GM12891 (cell line): ENCODE results near the gene BACH2.
"Not testable (repeated sequence)": the region's sequence is repeated elsewhere in the genome, so short reads cannot be mapped to it uniquely, and the experiment has no call there.

Experiments
- DNase-seq: peaks from one replicate; pipeline ENCODE4 v3.0.0; 2011; ENCODE audit warnings: low spot score; ENCODE audit not compliant: insufficient read length
- FAIRE-seq: peaks from 2 replicates; lab custom pipeline; 2011; peaks lifted over from hg19 to GRCh38; lab: Jason Lieb, UNC
- PAX5 ChIP-seq: IDR thresholded peaks from 2 replicates; pipeline ENCODE4 v1.6.1; 2011; ENCODE audit warnings: low read length, moderate library complexity, mild to moderate bottlenecking; ENCODE audit not compliant: insufficient read depth, severe bottlenecking
- POLR2A ChIP-seq: IDR thresholded peaks from 2 replicates; pipeline ENCODE4 v1.6.1; 2011; ENCODE audit warnings: low read depth, low read length, control low read depth
- POLR2AphosphoS5 ChIP-seq: IDR thresholded peaks from 2 replicates; pipeline ENCODE4 v1.6.1; 2011; ENCODE audit warnings: low read depth, low read length, control low read depth
- POU2F2 ChIP-seq: IDR thresholded peaks from 2 replicates; pipeline ENCODE4 v1.6.1; 2011; ENCODE audit warnings: low read depth, mild to moderate bottlenecking, control low read depth, low read length, moderate library complexity
- SPI1 ChIP-seq: IDR thresholded peaks from 2 replicates; pipeline ENCODE4 v1.6.1; 2011; ENCODE audit warnings: low read depth, low read length, control low read depth
- TAF1 ChIP-seq: IDR thresholded peaks from 2 replicates; pipeline ENCODE4 v1.6.1; 2011; ENCODE audit warnings: low read depth, low read length, control low read depth

The BACH2 gene

DNA sequence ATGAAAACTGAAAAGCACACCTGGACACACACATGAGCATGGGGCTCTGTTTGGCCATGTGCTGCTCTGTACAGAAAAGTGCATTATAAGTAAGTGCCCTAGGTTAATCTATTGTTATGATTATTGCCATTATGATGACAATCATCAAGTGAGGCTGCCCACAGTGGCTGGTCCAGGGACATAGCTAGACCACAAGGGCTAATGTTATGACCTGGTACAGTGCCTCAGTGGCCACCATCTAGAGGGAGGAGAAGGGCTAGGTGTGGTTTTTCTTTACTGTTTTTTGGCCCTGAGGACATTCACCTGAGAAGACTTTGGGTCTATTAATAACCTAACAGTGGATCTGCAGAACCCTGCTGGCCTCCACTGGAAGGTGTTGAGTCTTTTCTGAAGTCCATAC lies 316.3 kb downstream of the BACH2 start:
- no peak for FAIRE-seq
- DNase-seq = no peak
- TF ChIP-seq PAX5 = no peak
- no peak for TF ChIP-seq TAF1
- no peak for TF ChIP-seq SPI1
- TF ChIP-seq POLR2AphosphoS5 = no peak
- no peak for TF ChIP-seq POU2F2
- TF ChIP-seq POLR2A = no peak

DNA sequence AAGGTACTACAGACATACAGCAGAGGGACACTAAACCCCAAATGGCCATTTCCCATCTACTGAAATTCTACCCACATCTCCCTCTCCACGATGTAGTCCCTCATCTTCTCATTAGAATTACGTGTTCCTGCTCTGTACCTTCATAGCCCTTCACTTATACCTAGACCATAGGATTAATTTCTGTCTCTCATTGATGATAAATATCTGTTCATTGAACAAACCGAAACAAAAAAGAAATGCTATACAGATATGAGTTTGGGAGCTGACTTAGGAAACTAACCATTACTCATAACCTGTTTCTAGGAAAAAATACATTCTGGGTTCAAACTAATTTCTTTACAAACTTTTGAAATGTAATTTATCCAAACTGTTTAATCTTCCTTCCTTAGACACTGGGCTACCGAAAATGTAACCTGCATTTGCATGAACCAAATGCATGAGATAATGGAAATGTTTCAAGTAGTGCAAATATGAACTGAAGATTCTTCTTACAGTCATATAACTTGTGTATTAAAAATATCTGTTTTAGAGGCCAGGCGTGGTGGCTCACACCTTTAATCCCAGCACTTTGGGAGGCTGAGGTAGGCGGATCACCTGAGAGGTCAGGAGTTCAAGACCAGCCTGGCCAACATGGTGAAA lies 317.0 kb downstream of the BACH2 start:
- FAIRE-seq = no peak
- TF ChIP-seq TAF1 (no peak), POU2F2 (no peak), PAX5 (no peak), SPI1 (no peak), POLR2AphosphoS5 (no peak), POLR2A (no peak)
- no peak for DNase-seq

DNA sequence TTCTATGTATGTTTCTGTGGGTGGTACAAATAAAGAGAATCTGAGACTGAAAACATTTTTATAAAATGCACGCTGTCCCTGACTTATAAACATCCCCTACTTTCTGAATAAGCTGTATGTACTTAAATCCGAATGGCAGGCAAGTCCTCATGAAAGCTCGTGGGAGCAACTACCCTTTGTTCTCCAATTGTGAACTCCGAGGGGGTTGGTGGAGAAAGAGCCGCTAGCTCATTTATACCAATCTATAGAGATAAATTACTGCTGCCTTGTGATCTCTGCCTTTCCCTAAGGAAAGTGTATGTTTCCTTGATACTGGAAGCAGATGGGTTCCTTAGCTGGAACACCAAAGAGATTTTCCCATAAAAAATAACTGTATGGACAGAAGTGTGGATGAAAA lies 317.9 kb downstream of the BACH2 start:
- TF ChIP-seq SPI1 (no peak), POLR2A (no peak), PAX5 (no peak), TAF1 (no peak), POU2F2 (no peak), POLR2AphosphoS5 (no peak)
- no peak for FAIRE-seq
- no peak for DNase-seq

DNA sequence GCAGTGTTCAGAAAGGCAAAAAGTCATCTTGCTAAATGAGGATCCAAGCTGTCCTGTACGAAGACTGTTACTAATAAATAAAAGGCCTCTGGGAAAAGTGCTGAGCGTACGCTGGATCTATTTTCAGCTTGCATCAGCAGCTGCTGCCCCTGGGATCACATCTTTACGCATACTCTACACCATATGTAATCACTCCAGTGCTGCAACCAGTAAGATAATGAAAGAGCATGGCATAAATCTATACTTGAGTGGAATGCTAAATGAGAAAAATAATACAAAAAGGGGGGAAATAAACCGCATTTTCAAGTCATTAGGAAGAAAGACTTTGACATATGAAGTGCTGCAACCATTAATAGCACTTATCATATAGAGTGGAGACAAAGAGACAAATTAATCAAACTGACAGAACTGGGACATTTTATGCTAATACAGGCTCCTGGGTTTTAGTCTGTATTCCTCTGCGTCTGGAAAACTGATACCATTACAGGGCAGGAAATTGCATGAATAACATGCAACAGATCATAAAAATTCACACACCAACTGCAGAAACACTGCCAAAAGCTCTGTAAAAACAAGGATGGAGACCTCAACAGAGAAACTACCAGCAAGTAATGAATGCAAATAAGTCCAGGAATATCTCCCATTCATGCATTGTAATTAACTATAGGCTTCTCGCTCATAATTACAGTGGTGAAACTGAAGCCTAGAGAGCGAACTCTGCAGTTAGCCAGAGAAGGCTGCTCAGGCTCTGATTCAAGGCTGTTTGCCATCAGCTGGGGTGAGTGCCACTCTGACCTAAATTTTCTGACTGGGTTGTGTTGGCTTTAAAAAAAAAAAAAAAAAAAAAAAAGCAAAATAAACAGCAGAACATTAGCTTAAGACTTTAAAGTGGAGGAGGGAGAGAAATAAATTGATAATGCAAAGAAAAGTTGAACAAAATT lies 318.6 kb downstream of the BACH2 start:
- FAIRE-seq = no peak
- DNase-seq = no peak

DNA sequence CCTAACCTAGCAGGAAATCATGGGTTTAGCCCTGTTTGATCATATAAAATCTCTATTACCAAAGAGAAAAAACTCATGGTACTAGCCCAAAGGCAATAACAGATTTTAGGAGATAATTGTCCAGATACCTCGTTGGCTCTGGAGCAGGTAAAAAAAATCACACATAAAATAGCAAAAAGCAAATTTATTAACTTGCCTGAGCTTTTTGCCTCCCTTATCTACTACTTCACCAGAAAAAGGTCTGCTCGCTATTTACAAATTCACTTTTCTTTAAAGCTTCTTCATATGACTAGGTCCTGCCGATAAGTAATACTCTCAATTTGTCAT lies 320.0 kb downstream of the BACH2 start:
- DNase-seq = no peak
- no peak for FAIRE-seq
- no peak for TF ChIP-seq POU2F2
- TF ChIP-seq TAF1 = no peak
- TF ChIP-seq SPI1 = no peak
- TF ChIP-seq POLR2AphosphoS5 = no peak
- TF ChIP-seq PAX5 = no peak
- no peak for TF ChIP-seq POLR2A

More for the DNA sequence above, 318.6 kb downstream of the BACH2 start:
- TF ChIP-seq POLR2A (no peak), POU2F2 (no peak), SPI1 (no peak), PAX5 (no peak), POLR2AphosphoS5 (no peak), TAF1 (no peak)

DNA sequence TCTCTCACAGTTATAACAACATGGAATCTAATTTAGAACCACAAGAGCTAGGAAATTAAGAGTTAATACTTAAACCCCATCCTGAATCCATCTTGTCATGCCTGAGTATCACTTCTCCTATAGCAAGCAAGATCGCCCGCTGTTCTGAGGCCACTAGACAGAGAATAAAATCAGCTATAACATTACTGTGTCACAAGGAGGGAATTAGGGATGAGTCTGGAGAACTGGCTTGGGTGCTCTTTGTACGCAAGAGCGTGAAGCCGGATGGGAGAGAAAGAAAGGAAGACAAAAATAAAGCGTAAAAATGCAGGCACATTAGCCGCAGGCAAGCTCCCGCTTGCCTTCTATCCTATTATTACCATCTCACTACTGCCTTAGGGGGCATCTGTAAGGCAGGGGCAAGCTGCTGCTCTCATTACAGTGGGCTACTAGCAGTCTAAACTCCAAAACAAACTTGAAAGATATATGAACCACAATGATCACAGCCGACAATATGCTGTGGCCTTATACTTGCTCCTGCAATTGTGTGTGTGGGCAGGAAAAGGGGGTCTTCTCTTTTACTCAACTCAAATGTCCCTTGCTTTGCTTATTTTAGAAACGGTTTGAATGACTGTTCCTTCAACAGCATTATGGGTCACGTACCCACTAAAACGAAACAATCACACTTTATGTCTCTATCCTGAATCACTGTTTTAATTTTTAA lies 320.5 kb downstream of the BACH2 start:
- DNase-seq (no peak), FAIRE-seq (no peak)
- TF ChIP-seq POLR2A (no peak), POU2F2 (no peak), TAF1 (no peak), SPI1 (no peak), POLR2AphosphoS5 (no peak), PAX5 (no peak)

DNA sequence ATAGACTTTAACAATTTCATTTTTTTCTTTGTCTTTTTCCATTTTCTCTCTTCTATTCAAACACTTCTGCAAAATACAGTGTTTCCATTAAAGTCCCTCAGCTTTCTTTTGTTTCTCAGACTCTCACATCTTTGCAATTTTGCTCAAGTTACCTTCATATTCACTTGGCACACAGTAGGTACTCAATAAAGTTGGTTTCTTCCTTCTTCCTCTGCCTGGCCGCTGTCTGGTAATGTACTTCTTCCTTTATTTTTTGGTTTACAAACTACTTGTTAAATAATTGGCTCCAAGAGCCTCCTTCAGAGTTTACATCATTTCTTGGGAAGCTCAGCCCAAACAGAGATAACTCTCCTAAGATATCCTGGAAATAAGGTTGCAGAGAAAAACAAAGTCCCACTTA lies 321.3 kb downstream of the BACH2 start:
- no peak for TF ChIP-seq PAX5
- no peak for TF ChIP-seq TAF1
- TF ChIP-seq POLR2AphosphoS5 = no peak
- no peak for TF ChIP-seq POLR2A
- TF ChIP-seq POU2F2 = no peak
- no peak for TF ChIP-seq SPI1
- FAIRE-seq (no peak), DNase-seq (no peak)

DNA sequence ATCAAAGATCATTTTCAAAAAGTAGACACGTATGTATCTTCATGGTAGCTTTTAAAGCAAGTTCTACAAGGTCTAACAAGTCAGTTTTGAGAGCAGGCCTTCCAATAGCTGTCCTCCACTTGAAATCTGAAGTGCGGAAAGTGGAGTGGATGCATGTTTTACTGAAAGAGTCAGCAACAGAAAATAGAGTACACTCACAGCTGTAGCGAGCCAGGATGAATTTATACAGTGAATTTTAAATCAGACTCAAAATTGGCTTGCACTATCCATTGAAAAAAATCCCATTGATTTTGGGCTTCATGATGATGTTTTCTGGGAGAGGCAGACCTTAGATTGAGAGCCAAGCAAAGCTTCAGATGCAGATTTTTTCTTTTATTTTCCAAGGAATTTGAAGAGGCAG lies 321.8 kb downstream of the BACH2 start:
- DNase-seq (no peak), FAIRE-seq (no peak)
- TF ChIP-seq PAX5 (no peak), POLR2A (no peak), SPI1 (no peak), TAF1 (no peak), POU2F2 (no peak), POLR2AphosphoS5 (no peak)

DNA sequence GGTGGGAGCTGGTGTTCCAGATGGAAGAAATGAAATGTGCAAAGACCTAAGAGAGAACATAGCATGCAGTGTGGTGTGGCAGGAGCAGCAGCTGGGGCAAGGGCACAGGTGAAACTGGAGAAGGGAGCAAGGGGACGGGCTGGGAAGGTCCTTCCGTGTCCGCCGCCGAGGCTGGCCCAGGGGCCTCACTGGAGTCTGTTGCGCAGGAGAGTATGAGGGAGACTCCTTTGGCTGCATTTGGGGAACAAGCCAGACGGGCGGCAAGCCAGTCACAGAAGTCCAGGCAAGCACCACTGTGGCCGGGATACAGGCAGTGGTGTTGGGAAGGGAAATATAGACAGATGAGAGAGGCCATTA lies 324.6 kb downstream of the BACH2 start:
- no peak for FAIRE-seq
- TF ChIP-seq PAX5 (no peak), POU2F2 (no peak), SPI1 (no peak), POLR2AphosphoS5 (no peak), TAF1 (no peak), POLR2A (no peak)
- no peak for DNase-seq

DNA sequence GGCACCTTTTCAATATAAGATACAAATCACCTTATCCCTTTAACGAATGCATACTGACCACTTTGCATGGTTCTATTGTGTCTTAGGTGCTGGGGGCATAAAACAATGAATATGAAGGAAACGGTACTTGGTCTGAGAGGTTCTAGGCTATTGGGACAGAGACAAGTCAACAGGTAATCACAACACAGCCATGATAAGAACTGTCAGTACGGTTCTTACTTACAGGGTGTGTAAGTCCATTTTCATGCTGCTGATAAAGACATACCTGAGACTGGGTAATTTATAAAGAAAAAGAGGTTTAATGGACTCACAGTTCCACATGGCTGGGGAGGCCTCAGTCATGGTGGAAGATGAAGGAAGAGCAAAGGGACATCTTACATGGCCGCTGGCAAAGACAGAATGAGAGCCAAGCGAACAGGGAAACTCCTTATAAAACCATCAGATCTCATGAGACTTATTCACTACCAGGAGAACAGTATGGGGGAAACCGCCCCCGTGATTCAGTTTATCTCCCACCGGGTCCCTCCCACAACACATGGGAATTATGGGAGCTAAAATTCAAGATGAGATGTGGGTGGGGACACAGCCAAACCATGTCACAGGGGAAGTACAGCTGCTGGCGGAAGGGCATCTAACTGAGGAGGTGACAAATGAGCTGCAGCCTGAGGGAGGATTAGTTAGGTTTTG lies 325.2 kb downstream of the BACH2 start:
- FAIRE-seq, DNase-seq: not testable (repeated sequence)
